ENCODE data around the gene MTA3. TPM values are rescaled to one million over a fixed set of nuclear protein-coding genes. Genes with fewer than 3 reads are reported as not detected.

MTA3 gene
- total RNA-seq, 2 experiments from 2014 or later: 27.0 to 30.9 TPM

- Mint-ChIP-seq H3K36me3 (ENCODE audit: low read depth) (peaks cover 34% of the 10 kb centered on the region), H3K27ac (no peak overlapping the region), H3K9me3 (no peaks in the 10 kb centered on the region), H3K4me1 (ENCODE audit: low read depth) (no peaks in the 10 kb centered on the region), H3K4me3 (no peak overlapping the region), H3K27me3 (no peaks in the 10 kb centered on the region)
- H3K9me3 ChIP-seq (ENCODE audit: control insufficient read depth in 1 of 2, insufficient read depth in 1 of 2, low read length in 2 of 2): no peaks in the 10 kb centered on the region
- intact Hi-C loops (cut with DNase I, micrococcal nuclease): no loop called here
- ChIA-PET CTCF (no interaction called here), POLR2A (no interaction called here)
- H3K27me3 ChIP-seq (ENCODE audit: control insufficient read depth in 1 of 2, insufficient read depth in 2 of 2, low read length in 2 of 2): no peaks in the 10 kb centered on the region
- DNase-seq (no peak), ATAC-seq (ENCODE audit: poor library complexity) (no peak)
- no peaks in the 10 kb centered on the region for H3K36me3 ChIP-seq (ENCODE audit: insufficient read depth, low read length)
- TF ChIP-seq, protein P1, sequence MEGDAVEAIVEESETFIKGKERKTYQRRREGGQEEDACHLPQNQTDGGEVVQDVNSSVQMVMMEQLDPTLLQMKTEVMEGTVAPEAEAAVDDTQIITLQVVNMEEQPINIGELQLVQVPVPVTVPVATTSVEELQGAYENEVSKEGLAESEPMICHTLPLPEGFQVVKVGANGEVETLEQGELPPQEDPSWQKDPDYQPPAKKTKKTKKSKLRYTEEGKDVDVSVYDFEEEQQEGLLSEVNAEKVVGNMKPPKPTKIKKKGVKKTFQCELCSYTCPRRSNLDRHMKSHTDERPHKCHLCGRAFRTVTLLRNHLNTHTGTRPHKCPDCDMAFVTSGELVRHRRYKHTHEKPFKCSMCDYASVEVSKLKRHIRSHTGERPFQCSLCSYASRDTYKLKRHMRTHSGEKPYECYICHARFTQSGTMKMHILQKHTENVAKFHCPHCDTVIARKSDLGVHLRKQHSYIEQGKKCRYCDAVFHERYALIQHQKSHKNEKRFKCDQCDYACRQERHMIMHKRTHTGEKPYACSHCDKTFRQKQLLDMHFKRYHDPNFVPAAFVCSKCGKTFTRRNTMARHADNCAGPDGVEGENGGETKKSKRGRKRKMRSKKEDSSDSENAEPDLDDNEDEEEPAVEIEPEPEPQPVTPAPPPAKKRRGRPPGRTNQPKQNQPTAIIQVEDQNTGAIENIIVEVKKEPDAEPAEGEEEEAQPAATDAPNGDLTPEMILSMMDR (IDR thresholded peaks at IDR 0.05): no peak
- H3K4me3 ChIP-seq (ENCODE audit: low read length): no peak overlapping the region
- H3K4me1 ChIP-seq (ENCODE audit: insufficient read depth, low read length): peaks cover 3% of the 10 kb centered on the region
- H3K27ac ChIP-seq (ENCODE audit: low read depth in 1 of 2, low read length in 2 of 2): no peak overlapping the region
Measured at GRCh38 chr2:42696987-42697386, 128.6 kb downstream of the MTA3 start.

DNA sequence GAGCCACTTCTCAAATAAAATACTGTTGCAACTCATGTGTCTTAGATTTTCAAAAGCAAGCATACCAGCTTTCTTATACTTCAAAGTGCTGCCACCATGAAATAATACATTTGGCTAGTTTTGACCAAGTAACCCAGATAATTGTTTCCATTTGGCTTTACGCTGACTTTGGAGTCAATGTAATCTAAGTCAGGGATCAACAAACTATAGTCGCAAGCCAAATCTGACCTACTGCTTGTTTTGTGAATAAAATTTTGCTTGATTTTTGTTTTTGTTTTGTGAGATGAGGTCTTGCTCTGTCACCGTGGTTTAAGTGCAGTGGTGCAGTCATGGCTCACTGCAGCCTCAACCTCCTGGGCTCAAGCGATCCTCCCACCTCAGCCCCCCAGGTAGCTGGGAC lies 130.5 kb downstream of the MTA3 start:
- Mint-ChIP-seq H3K27me3 (no peaks in the 10 kb centered on the region), H3K9me3 (no peaks in the 10 kb centered on the region), H3K27ac (no peak overlapping the region), H3K36me3 (ENCODE audit: low read depth) (peaks cover 40% of the 10 kb centered on the region), H3K4me3 (no peak overlapping the region), H3K4me1 (ENCODE audit: low read depth) (no peaks in the 10 kb centered on the region)
- no peak for DNase-seq
- Histone ChIP-seq H3K36me3 (ENCODE audit: insufficient read depth, low read length) (no peaks in the 10 kb centered on the region), H3K27me3 (ENCODE audit: control insufficient read depth in 1 of 2, insufficient read depth in 2 of 2, low read length in 2 of 2) (no peaks in the 10 kb centered on the region), H3K4me3 (ENCODE audit: low read length) (no peak overlapping the region), H3K4me1 (ENCODE audit: insufficient read depth, low read length) (no peaks in the 10 kb centered on the region), H3K27ac (ENCODE audit: low read depth in 1 of 2, low read length in 2 of 2) (no peak overlapping the region), H3K9me3 (ENCODE audit: control insufficient read depth in 1 of 2, insufficient read depth in 1 of 2, low read length in 2 of 2) (no peaks in the 10 kb centered on the region)
- TF ChIP-seq, protein P1 (IDR thresholded peaks at IDR 0.05): no peak
- intact Hi-C loops (cut with DNase I, micrococcal nuclease): no loop called here
- ATAC-seq (ENCODE audit: poor library complexity): no peak
- CTCF ChIA-PET: no interaction called here
- POLR2A ChIA-PET: no interaction called here

- Histone ChIP-seq H3K27ac (ENCODE audit: low read depth in 1 of 2, low read length in 2 of 2) (no peak overlapping the region), H3K4me1 (ENCODE audit: insufficient read depth, low read length) (no peaks in the 10 kb centered on the region), H3K27me3 (ENCODE audit: control insufficient read depth in 1 of 2, insufficient read depth in 2 of 2, low read length in 2 of 2) (no peaks in the 10 kb centered on the region), H3K4me3 (ENCODE audit: low read length) (no peak overlapping the region), H3K9me3 (ENCODE audit: control insufficient read depth in 1 of 2, insufficient read depth in 1 of 2, low read length in 2 of 2) (no peaks in the 10 kb centered on the region), H3K36me3 (ENCODE audit: insufficient read depth, low read length) (peaks cover 12% of the 10 kb centered on the region)
- POLR2A ChIA-PET: no interaction called here
- ATAC-seq (ENCODE audit: poor library complexity) (no peak), DNase-seq (no peak)
- intact Hi-C loops (cut with DNase I, micrococcal nuclease): no loop called here
- Mint-ChIP-seq H3K9me3 (no peaks in the 10 kb centered on the region), H3K27ac (no peak overlapping the region), H3K27me3 (no peaks in the 10 kb centered on the region), H3K4me3 (no peak overlapping the region), H3K36me3 (ENCODE audit: low read depth) (peaks cover 54% of the 10 kb centered on the region), H3K4me1 (ENCODE audit: low read depth) (no peaks in the 10 kb centered on the region)
- CTCF ChIA-PET: interaction anchor here (2.2 kb wide), 1 partner anchor 10 kb away, joined by 7 read pairs; no protein-coding TSS in a partner anchor
- TF ChIP-seq, protein P1 (IDR thresholded peaks at IDR 0.05): no peak
Measured at GRCh38 chr2:42706836-42707235, 138.4 kb downstream of the MTA3 start.
